HL-60 (cell line): ENCODE data around the gene LIMK1.

Experiments used
- DNase-seq, 2 experiments: peaks; one replicate each; pipeline ENCODE4 v3.0.0-alpha.2; 2010 to 2020; ENCODE audit warnings: low read depth in 1 of 2, low spot score in 1 of 2
- H3K27ac ChIP-seq: fragments of 250-450 bp; sonication (Bioruptor Pico); replicated peaks from 2 replicates; pipeline ENCODE4 v1.5.1; 2020; ENCODE audit warnings: mild to moderate bottlenecking, moderate library complexity
- H3K27me3 ChIP-seq: fragments of 250-450 bp; sonication (Bioruptor Pico); 2 replicates; pipeline ENCODE4 v1.5.1; 2021; ENCODE audit warnings: mild to moderate bottlenecking, moderate library complexity; ENCODE audit not compliant: insufficient read depth, poor library complexity, severe bottlenecking
- H3K4me3 ChIP-seq: replicated peaks from 2 replicates; pipeline ENCODE4 v1.5.1; 2011; ENCODE audit warnings: mild to moderate bottlenecking, control low read depth, low read length; ENCODE audit not compliant: insufficient read depth
- GABPA ChIP-seq: IDR thresholded peaks from 2 replicates; pipeline ENCODE4 v1.6.1; 2012; ENCODE audit warnings: low read depth
- POLR2AphosphoS5 ChIP-seq: IDR thresholded peaks from 2 replicates; pipeline ENCODE4 v1.6.1; 2012; ENCODE audit warnings: low read depth
- SPI1 ChIP-seq: IDR thresholded peaks from 2 replicates; pipeline ENCODE4 v1.6.1; 2012; ENCODE audit warnings: low read depth, mild to moderate bottlenecking, borderline replicate concordance
- TF ChIP-seq, protein P1 (sequence below): IDR thresholded peaks from one replicate; pipeline ENCODE4 v1.5.1; 2011; ENCODE audit warnings: low read length, control low read depth, inconsistent platforms; ENCODE audit not compliant: insufficient read depth
- TF ChIP-seq, protein P2 (sequence below): IDR thresholded peaks from 2 replicates; pipeline ENCODE4 v1.6.1; 2012; ENCODE audit warnings: low read depth; ENCODE audit not compliant: insufficient replicate concordance

Gene LIMK1

DNA sequence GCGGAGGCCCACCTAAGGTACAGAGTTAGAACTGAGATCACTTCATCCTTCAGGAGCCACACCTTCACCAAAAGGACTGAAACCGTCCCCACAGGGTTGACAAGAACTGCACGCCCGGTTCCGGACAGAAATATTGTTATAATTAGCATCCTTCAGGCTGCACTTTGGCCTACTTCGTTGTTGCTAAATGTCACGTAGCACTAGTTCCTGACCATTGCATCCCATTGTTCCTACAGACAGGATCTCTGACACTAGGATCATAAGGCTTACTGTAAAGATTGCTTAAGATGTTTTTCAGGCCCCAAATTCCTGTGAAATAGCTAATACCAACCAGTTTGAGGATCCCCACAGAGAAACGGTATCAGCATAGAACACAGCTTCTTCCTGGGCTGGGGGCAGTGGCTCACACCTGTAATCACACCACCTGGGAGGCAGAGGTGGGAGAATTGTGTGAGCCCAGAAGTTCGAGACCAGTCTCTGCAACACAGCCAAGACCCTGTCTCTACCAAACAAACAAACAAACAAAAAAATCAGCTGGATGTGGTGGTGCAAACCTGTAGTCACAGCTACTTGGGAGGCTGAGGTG lies 72.3 kb downstream of the LIMK1 start:
- DNase-seq: no peak
- Histone ChIP-seq H3K27me3 (no peaks in the 10 kb centered on the region), H3K27ac (no peak overlapping the region), H3K4me3 (no peak overlapping the region)
- TF ChIP-seq SPI1: no peak
- no peak for TF ChIP-seq GABPA
- TF ChIP-seq, protein P1, sequence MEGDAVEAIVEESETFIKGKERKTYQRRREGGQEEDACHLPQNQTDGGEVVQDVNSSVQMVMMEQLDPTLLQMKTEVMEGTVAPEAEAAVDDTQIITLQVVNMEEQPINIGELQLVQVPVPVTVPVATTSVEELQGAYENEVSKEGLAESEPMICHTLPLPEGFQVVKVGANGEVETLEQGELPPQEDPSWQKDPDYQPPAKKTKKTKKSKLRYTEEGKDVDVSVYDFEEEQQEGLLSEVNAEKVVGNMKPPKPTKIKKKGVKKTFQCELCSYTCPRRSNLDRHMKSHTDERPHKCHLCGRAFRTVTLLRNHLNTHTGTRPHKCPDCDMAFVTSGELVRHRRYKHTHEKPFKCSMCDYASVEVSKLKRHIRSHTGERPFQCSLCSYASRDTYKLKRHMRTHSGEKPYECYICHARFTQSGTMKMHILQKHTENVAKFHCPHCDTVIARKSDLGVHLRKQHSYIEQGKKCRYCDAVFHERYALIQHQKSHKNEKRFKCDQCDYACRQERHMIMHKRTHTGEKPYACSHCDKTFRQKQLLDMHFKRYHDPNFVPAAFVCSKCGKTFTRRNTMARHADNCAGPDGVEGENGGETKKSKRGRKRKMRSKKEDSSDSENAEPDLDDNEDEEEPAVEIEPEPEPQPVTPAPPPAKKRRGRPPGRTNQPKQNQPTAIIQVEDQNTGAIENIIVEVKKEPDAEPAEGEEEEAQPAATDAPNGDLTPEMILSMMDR: no peak
- TF ChIP-seq, protein P2, sequence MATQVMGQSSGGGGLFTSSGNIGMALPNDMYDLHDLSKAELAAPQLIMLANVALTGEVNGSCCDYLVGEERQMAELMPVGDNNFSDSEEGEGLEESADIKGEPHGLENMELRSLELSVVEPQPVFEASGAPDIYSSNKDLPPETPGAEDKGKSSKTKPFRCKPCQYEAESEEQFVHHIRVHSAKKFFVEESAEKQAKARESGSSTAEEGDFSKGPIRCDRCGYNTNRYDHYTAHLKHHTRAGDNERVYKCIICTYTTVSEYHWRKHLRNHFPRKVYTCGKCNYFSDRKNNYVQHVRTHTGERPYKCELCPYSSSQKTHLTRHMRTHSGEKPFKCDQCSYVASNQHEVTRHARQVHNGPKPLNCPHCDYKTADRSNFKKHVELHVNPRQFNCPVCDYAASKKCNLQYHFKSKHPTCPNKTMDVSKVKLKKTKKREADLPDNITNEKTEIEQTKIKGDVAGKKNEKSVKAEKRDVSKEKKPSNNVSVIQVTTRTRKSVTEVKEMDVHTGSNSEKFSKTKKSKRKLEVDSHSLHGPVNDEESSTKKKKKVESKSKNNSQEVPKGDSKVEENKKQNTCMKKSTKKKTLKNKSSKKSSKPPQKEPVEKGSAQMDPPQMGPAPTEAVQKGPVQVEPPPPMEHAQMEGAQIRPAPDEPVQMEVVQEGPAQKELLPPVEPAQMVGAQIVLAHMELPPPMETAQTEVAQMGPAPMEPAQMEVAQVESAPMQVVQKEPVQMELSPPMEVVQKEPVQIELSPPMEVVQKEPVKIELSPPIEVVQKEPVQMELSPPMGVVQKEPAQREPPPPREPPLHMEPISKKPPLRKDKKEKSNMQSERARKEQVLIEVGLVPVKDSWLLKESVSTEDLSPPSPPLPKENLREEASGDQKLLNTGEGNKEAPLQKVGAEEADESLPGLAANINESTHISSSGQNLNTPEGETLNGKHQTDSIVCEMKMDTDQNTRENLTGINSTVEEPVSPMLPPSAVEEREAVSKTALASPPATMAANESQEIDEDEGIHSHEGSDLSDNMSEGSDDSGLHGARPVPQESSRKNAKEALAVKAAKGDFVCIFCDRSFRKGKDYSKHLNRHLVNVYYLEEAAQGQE: no peak
- no peak for TF ChIP-seq POLR2AphosphoS5

DNA sequence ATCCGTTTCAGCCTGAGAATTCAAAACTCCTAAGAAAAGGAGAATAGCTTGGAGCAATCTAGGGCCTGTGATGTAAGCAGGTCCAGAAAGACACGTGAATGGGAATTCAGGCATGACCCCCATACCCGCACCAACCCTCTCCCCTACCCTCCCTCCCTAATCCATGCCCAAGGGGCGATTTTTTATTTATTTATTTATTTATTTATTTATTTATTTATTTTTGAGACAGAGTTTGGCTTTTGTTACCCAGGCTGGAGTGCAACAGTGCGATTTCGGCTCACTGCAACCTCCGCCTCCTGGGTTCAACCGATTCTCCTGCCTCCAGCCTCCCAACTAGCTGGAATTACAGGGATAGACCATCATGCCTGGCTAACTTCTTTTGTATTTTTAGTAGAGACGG lies 74.0 kb downstream of the LIMK1 start:
- H3K4me3 ChIP-seq: no peak overlapping the region
- DNase-seq: no peak
- H3K27ac ChIP-seq: no peak overlapping the region
- TF ChIP-seq GABPA: no peak
- TF ChIP-seq POLR2AphosphoS5: no peak
- TF ChIP-seq SPI1: no peak
- TF ChIP-seq, protein P2: no peak
- TF ChIP-seq, protein P1: no peak
- H3K27me3 ChIP-seq: no peaks in the 10 kb centered on the region

DNA sequence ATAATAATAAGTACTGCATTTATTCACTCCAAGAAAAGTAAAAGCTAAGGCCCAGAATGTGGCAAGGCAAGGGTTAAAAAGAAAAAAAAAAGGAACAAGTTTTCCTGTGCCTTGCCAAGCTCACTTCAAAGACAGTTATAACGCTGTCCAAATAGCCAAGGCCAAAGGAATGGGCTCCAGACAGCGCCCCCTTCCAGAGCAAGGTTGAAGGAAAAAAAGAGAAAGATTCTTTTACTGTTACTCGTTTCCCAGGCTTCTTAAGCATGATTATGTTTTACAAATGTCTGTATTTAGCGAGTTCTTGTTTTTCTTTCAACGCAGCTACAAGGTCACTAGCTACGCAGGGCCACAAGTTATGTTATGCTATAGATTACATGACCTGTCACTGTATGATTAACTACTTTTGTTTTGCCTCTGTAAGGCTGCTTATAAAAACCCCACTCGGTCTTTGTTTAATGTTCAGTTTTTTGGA lies 81.4 kb downstream of the LIMK1 start:
- Histone ChIP-seq H3K27me3 (no peaks in the 10 kb centered on the region), H3K4me3 (no peak overlapping the region), H3K27ac (no peak overlapping the region)
- no peak for DNase-seq
- TF ChIP-seq, protein P2: no peak
- TF ChIP-seq, protein P1: no peak
- TF ChIP-seq GABPA (no peak), SPI1 (no peak), POLR2AphosphoS5 (no peak)
